ENCODE measurements around the gene SV2B.
A peak's percentile ranks its signal among the peaks of the same experiment; 100 is the strongest.

Gene SV2B

DNA sequence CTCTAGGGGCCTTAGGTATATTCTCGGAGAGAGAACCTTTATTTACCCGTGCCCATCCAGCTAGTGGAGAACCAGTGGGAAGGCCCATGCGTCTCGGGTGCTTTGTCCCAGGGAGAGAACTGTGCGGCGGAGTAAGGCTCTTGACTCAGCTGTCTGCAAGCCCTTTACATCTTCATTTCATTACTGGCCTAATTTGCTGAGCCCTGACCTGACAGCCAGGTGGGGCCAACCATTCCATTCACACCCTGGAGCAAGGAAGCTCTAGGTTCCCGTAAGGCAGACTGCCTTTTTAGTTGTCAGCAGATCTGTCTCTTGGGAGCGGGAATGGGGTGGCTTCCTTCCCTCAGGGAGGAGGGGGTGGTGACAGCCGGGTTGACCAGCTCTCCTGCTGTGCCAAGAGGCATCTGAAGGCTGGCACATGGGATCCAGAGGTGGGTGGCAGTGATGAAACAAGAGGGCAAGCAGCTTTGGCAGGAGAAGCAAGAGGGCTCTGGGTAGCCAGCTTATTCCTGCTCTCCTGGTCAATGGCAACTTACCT lies 36.4 kb downstream of the SV2B start:
- no peak for DNase-seq (ENCODE audit: low spot score)

DNA sequence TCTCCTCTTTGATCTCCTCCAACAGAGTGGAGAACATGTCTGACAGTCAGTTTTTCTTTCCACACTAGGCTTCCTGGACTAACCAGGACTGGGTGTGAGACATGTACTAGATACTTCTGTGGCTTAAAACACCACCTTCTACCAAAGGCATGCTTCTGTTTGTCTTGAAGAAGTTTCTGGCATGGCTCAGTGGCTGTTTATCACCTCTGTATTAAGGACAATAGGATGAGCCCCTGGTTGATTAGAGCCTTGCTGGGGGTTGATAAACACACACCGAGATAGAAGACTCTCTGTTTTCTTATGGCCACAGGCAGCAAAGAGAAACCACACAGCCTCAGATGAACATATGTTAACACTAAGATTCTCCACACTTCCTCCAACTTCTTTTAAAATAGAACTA lies 40.5 kb downstream of the SV2B start:
- no peak for DNase-seq (ENCODE audit: low spot score)

DNA sequence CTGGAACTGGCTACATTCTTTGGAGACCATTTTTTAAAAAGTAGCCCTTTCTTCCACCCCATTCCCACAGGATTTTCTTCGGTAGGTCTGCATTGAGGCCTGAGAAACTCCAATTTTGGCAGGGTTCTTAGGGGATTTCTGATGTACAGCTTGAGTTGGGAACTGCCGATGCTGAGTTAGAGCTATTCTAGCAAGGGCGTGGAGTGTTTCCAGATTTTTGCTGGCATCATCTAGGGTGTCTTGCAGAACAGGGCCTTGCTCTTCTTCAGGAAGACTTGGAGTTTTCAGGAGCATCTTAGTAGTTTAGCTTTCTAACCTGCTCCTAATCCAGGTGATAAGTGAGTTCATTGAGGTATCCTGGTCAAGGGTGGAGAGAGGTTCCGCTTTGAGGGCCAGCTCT lies 41.0 kb downstream of the SV2B start:
- no peak for DNase-seq (ENCODE audit: low spot score)

DNA sequence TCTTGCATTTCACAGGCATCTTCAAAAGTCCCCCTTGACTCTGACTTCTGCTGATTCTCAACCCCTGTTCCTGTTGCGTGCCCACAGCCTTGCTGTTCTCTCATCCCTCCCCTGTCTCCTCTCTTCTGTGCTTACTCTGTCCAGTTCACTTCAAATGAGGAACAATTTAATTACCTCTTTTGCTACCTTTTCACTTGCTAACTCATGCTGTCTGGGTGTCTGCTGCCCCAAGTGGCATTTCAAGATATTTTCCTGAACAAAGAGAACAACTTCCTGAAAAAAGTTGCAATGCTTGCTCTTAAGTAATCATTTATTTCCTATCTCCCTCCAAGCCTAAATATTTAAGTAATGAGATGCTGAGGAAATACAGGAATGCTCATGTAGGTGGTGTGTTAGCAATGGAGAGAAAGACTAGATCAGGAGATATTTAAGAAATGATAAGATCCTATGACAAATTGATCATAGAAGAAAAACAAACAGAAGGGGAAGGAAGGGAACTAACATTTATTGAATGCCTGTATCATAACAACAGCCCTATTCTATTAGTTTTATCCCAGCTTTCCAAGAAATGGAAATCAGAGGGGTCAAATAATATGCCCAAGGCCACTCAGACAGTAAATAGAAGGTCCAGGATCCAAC lies 42.2 kb downstream of the SV2B start:
- DNase-seq (ENCODE audit: low spot score), result peak; percentile 28

DNA sequence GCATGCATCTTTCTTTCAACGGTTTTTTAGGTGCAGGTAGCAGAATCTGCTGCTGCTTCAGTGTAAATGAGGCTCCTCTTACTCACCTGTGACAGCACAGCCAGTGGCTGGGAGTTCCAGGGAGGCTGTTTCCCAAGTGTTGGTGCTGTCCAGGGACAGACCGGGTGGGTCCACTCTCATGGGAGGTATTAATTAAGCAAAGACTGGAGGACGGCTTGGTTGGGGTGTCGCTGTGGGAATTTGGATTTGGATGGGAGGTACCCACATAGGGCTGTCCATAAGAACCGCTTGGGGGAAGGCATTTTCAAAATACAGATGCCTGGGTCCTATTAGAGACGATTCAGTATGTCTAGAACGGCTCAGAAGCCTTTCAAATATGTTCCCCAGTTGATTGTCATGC lies 42.9 kb downstream of the SV2B start:
- DNase-seq (ENCODE audit: low spot score), result no peak

DNA sequence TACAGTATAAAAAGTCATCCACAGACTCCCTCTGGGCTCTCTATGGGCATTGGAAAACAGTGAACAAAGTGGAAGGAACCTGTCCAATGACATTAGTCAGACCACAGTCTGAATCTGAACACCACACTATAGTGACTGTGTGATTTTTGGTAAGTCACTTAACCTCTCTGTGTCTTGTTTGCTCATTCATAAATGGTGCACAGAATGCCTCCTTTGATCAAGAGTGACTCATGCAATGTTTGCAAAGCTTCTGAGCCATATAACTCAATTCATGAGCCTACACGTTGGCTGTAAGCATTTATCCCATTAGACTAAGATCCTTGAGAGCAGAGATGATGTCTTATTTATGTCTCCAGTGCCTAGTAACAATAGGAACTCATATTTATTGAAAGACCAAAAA lies 46.7 kb downstream of the SV2B start:
- no peak for DNase-seq (ENCODE audit: low spot score)

DNA sequence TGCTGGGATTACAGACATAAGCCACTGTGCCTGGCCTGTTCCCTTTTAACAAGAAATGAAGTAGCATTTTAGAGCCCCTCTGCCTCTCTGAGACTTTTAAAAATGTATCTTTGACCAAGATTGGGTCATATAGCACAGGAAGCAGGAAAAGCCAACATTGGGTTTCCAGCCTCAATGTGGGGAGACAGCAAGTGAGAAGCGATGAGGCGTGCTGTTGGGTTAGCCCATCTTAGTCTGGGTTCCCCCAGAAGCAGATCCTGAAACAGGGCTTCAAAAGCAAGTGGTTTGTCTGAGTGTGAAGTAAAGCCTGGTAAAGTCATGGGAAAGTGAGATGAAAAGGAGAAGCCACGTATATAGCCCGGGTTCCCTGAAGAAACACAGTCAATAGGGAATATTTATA lies 48.2 kb downstream of the SV2B start:
- DNase-seq (ENCODE audit: low spot score), result no peak

DNA sequence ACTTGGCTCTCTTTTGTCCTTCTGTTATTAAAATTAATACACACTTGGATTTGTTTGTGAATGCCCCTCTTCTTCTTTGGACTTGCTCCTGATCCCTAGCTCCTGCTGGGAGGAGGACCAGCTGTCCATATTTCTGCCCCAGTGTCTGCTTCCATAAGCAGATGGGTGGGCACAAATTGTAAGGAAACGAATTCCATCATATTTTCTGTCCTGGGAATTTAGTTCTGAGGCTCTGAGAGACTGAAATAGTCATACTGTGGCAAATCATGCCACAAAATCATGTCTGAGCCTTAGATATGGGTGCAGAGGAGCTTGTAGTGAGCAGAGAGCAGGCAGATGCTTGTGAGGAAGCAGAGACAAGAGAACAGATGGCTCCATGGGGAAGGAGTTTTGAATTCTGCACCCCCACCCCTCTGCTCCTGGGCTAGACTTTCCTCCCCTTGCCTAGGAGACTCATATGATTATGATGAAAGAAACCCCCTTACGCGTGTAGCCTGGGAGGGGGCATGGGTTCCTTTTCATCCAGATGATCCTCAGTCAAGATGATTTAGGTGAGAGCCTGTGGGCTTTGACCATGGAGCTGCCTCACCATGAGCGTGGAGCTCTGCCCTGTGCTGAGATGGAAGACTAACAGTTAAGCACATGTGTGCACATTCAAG lies 50.6 kb downstream of the SV2B start:
- DNase-seq (ENCODE audit: low spot score), result no peak

DNA sequence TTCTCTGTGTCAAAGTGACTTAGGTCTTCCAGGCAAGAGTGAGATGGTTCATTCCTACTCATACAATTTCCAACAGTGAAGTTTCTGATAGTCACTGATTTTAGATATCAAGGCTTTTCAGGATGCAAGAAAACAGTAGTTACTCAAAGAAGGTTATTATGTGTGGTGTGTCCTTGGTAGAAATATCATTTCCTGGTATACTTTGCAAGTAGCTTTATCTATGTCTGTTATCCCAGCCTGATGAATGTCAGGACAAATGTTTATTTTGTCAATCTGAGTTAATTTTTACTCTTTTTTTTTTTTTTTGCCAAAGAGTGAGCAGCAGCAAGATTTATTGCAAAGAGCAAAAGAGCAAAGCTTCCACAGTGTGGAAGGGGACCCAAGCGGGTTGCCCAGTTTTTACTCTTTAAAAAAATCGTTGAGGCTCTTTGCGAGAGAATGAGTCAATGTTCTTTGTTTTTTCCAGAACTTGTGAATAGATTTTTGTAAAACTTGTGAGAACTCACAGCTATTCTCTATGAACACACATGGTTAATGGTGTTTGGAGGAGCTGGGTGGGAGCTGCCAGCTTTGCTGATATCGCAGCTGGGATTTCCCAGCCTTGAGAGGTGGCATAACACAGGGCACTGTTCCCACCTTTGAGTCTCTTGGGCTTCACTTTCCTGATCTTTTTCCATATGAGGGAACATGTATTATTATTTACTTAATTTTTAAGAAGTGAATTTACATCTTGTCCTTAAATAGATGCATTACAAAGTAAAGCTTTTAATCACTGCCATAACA lies 51.9 kb downstream of the SV2B start:
- no peak for DNase-seq (ENCODE audit: low spot score)

DNA sequence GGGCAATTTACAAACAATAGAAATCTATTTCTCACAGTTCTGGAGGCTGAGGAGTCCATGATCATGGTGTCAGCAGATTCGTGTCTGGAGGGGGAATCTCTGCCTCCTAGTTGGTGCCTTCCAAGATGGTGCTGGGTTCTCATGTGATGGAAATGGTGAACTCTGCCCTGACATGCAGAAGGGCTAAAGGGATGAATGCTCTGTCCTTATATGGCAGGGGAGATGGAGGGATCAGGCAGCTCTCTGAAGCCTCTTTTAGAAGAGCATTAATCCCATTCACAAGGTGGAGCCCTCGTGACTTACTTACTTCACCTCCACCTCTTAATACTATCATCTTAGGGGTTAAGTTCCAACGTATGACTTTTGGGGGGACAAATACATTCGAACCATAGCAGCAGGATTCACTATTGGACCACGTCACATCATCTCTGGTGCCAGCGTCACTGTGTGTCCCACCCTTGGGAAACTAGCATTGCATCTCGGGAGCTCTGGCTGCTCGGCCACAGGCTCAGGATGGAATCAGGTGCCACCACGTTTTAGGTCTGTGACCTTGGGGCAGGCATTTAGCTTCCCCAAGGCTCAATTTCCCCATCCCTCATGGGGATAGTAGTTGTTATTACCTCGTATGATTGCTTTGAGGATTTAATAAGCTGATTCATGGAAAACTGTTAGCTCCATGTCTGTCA lies 53.0 kb downstream of the SV2B start:
- DNase-seq (ENCODE audit: low spot score), result no peak

DNA sequence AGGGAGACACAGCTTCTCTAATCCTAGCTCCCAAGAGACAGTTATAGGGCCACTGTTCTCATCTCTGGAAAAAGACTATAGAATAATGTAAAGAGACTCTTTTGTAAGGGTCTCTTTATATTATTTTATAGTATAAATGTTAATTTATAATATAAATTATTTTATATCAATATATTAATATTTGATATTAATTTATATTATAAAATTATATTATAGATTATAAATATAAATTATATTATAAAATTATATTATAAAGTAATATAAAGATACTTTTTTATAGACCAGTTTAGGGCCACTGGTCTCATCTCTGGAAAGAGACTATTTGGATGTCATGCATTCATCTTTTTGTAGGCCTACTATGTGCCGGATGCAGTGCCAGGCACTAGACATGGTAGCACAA lies 53.9 kb downstream of the SV2B start:
- no peak for DNase-seq (ENCODE audit: low spot score)

DNA sequence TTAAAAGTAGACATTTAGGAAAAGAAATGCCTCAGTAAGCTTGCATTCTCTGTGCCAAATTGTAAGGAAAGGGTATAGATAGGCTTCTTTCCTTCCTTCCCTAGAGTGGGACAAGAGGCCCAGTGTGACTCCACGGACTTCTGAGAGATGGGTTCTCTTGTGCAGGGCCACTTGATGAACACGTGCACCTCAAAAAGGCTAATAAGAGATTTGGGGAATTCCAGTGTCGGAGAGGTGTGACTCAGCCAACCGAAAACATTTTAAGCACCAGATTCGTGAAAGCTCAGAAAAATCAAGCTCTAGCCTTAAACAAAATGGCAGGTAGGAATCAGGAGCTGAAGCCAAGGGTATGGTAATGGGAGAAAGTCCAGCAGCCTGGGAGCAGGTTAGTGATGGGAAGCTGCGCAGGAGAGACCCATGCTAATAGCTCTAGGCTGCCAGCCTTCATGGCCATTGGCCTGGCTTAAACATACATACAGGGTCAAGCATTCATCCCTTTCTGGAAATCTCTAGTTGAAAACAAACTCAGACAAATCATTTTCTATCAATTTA lies 56.2 kb downstream of the SV2B start:
- DNase-seq (ENCODE audit: low spot score), result no peak

DNA sequence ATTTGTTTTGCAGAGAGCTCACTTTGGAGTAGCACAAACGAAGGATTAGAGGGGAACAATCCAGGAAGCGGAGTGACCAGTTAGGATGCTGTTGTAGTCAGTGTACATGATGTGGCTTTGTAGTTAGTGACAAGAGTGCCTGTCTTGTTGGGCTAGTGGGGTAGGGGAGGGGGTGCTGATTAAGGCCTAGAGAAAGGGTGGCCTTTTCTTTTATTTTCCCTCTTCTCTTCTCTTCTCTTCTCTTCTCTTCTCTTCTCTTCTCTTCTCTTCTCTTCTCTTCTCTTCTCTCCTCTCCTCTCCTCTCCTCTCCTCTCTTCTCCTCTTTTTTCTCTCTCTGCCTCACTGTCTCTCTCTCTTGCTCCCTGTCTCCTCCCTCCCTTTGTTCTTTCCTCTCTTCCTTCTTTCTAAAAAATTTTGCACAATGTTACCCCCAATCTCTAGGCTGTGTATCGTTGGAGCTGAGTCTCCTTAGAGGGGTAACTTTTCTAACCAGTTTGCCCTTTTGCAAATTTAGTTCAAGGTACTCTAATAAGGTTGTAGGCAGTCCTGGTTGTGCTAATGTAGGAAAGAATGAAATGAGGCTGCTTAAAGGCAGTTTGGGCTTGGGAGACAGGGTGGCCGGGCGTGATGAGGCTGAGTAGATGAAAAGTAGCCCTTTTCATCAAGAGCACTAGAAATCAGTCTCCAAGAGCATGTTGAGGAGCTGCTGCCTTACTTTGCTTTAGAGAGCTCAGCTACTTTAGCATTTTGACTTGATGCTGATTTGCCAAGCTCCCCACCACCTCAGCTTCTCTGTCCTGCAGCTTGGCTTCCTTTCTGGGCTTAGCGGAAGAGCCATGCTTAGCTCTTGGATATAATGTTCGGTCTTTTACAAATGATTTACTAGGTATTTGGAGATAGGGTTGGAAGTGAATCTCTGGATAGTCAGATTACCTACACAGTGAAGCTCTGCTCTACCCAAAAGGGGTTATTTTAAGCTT lies 58.6 kb downstream of the SV2B start:
- DNase-seq (ENCODE audit: low spot score), result no peak

DNA sequence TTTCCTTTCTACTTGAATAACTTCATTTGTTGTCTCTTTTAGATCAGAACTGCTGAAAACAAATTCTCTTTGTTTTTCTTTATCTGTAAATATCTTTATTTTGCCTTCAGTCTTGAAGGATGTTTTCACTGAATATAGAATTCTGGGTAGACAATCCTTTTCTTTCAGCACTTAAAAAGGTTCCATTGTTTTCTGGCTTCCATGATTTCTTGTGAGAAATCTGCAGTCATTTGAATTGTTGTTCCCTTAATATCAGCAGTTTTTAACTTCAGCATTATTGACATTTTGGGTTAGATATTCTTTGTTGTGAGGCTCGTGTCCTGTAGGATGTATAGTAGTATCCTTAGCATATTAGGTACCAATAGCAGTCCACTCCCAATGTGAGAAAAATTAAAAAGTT lies 65.8 kb downstream of the SV2B start:
- DNase-seq (ENCODE audit: low spot score), result no peak

DNA sequence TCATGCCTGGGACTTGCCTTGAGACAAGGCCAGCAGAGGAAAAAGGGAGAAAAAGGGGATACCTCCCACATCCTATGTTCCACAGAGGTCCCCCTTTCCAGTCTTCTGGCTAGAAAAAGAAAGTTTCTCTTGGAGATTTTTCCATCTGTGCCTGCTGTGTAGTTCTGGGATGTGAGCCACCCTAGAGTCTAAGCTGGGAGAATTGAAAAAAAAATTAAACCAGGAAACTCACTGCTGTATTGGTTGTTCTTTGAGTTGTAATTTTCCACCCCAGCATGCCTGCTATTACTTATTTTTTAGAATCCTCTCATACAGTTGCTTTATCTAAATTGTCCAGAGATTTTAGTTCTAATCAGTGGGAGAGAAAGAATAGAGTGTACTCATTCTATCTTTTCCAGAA lies 68.4 kb downstream of the SV2B start:
- no peak for DNase-seq (ENCODE audit: low spot score)

DNA sequence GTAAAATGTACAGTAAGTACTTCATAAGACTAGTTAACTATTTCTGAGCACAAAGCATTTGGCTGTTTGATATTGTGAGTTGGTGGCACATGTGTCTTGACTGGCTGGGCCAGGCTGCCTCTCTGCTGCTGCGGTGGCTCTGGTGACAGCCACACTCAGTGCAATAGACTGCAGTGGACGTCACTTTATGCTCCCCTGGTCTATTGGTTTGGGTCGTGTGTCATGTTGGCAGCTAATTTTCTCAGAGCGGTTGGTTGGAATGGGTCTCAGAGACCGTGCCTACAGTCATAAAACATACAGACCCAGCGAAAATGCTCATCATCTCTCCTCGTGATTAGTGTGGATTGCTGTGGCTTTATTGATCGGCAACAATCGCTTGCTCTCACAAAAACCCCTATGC lies 71.3 kb downstream of the SV2B start:
- no peak for DNase-seq (ENCODE audit: low spot score)

DNA sequence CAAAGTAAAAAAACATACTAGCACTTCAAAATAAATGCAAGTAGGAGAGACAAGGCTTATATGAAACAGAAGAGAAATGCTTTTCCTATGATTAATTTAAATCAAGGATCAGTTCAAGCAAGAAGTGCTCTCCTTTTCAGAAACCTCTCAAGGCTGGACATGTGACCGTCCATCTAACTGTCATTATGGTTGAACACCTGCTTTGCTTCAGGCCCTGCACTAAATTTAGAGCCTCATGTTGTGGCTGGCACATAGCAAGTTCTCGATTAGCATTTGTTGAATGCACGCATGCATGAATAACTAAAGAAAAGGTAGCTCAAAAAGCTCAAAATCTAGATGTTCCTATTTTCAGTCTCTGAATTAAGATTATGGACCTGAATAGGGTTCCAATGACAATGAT lies 82.0 kb downstream of the SV2B start:
- DNase-seq (ENCODE audit: low spot score), result no peak

DNA sequence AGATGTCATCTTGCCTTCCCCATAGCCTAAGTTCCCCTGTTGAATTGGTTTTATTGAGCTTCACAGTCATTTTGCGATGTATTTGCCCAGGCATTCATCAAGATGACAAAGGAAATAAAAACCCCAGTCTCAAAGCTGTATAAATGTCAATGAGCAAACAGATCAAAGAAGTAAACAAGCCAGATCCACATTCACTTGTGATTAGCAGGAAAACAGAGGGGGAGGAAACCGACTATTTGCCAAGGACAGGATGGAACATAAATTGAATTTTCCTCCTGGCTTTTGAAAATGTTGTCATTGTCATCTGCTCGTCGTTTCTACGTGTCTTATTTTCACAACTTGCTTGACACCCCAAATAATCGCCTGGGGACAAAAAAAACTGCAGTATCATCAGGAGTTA lies 83.5 kb downstream of the SV2B start:
- no peak for DNase-seq (ENCODE audit: low spot score)

DNA sequence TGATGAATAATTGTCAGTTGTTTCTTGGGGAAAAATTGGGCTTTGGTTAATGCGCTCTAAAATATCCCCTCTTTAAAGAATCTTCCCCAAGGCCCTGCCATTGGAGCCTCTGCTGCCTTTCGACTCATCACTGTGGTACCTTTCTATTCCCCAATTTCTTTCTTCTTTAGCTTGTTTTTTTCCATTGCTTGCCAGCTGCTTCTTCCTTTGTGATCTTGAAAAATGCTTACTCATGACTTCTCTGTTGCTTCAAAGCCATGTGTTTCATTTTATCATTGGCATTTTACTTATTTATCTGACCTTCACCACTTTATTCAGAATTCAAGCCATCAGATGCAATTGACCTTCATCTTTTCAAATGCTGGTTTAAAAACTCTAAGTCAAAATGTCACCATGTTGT lies 84.4 kb downstream of the SV2B start:
- no peak for DNase-seq (ENCODE audit: low spot score)

DNA sequence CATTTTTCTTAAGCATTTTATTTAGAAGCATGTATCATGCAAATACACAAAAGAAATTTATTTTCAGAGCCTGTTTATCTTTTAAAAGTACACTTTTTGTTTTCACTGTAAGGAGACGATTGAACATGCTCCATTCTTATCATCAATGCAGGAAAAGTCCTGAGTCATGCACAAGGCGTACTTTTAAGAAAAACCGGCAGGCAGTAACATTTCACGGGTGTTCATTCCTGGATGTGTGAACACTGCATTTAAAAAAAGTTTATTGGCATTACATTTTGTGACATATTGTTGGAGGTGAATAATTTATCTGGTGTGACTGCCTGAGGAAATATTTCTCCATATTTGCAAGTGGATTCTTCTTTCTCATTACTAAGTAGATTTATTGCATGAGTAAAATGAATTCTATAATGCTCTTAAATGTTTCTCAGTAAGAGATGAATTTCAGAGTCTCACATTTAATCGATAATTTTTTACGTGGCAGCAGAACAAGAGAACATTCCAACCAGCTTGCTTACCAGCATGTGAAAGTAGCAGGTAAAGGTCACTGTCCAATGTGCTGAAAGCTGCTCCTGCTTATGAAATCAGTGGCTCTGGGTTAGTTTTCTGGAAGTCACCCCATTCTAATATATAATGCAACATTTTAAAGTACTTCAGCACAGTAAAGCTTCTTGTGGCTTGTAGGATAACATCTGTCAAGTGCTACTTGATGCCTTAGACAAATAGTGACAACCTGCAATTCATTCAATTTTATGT lies 87.0 kb downstream of the SV2B start:
- DNase-seq (ENCODE audit: low spot score), result no peak

Data from germinal center (tissue), 1 donor.